OCI-LY1 (cell line): ENCODE results near the gene CLRN2.

ENCODE experiments used
- EZH2 ChIP-seq: fragments of 200-600 bp; sonication (generic), shearing (Covaris generic); IDR thresholded peaks from 2 replicates; pipeline ENCODE4 v1.8.0; 2017; ENCODE audit warnings: borderline replicate concordance, mixed run types, mild to moderate bottlenecking, antibody characterized with exemption, low read length, moderate library complexity, mixed read lengths
- TF ChIP-seq, protein P1 (sequence below): fragments of 200-600 bp; sonication (generic), shearing (Covaris generic); IDR thresholded peaks from 2 replicates; pipeline ENCODE4 v1.5.1; 2017; ENCODE audit warnings: mild to moderate bottlenecking, antibody characterized with exemption, low read length, moderate library complexity, mixed read lengths

DNA sequence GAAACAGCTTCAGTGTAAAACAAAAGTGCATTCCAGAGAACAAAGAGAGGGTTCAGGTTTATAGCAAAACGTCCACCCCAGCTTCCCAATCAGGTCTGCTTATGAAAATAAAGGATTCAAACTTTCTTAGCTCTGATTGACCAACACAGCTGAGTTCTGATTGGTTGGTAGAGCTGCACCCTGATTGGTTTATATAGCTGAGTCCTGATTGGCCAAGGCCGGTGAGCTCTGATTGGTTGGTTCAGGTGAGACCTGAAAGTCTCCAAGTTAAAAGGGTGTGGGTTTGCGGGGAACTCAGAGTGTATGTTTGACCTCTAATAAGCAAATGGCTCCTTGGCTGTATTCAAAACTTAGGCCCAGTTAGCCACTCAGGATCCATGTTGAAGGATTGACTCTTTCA, 20.9 kb downstream of the CLRN2 start:
- TF ChIP-seq EZH2, result no peak
- TF ChIP-seq, protein P1, sequence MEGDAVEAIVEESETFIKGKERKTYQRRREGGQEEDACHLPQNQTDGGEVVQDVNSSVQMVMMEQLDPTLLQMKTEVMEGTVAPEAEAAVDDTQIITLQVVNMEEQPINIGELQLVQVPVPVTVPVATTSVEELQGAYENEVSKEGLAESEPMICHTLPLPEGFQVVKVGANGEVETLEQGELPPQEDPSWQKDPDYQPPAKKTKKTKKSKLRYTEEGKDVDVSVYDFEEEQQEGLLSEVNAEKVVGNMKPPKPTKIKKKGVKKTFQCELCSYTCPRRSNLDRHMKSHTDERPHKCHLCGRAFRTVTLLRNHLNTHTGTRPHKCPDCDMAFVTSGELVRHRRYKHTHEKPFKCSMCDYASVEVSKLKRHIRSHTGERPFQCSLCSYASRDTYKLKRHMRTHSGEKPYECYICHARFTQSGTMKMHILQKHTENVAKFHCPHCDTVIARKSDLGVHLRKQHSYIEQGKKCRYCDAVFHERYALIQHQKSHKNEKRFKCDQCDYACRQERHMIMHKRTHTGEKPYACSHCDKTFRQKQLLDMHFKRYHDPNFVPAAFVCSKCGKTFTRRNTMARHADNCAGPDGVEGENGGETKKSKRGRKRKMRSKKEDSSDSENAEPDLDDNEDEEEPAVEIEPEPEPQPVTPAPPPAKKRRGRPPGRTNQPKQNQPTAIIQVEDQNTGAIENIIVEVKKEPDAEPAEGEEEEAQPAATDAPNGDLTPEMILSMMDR, result no peak
